OCI-LY1 (cell line): ENCODE measurements around the gene MMS19.

Source experiments
- H2AFZ ChIP-seq: fragments of 200-600 bp; sonication (generic), shearing (Covaris generic); 2 replicates; pipeline ENCODE4 v1.6.0; 2014; ENCODE audit warnings: antibody characterized with exemption, mild to moderate bottlenecking, low read length
- H3F3A ChIP-seq: fragments of 200-600 bp; sonication (generic), shearing (Covaris generic); 2 replicates; pipeline ENCODE4 v1.6.0; 2014; ENCODE audit warnings: mild to moderate bottlenecking, antibody characterized with exemption, low read length, moderate library complexity; ENCODE audit not compliant: insufficient read depth
- H3K27ac ChIP-seq: fragments of 200-600 bp; sonication (generic); 2 replicates; pipeline ENCODE4 v1.5.1; 2014; ENCODE audit warnings: low read length, mixed run types, mild to moderate bottlenecking, low read depth; ENCODE audit not compliant: poor library complexity, severe bottlenecking
- H3K27me3 ChIP-seq: fragments of 200-600 bp; sonication (generic); 2 replicates; pipeline ENCODE4 v1.6.0; 2014; ENCODE audit warnings: antibody characterized with exemption, mild to moderate bottlenecking, low read length, moderate library complexity; ENCODE audit not compliant: insufficient read depth
- H3K36me3 ChIP-seq: fragments of 200-600 bp; sonication (generic); 2 replicates; pipeline ENCODE4 v1.6.1; 2014; ENCODE audit warnings: mild to moderate bottlenecking, antibody characterized with exemption, low read length, moderate library complexity, mixed read lengths; ENCODE audit not compliant: insufficient read depth
- H3K4me1 ChIP-seq: fragments of 200-600 bp; sonication (generic); 2 replicates; pipeline ENCODE4 v1.5.1; 2014; ENCODE audit warnings: mild to moderate bottlenecking, low read length, moderate library complexity; ENCODE audit not compliant: insufficient read depth, severe bottlenecking
- H3K4me2 ChIP-seq: fragments of 200-600 bp; sonication (generic), shearing (Covaris generic); 2 replicates; pipeline ENCODE4 v1.6.1; 2014; ENCODE audit warnings: low read length
- H3K4me3 ChIP-seq: fragments of 200-600 bp; sonication (generic); 2 replicates; pipeline ENCODE4 v1.5.1; 2014; ENCODE audit warnings: low read length, low read depth, mild to moderate bottlenecking, mixed read lengths; ENCODE audit not compliant: poor library complexity, severe bottlenecking
- H3K79me2 ChIP-seq: fragments of 200-600 bp; shearing (Covaris generic); 2 replicates; pipeline ENCODE4 v1.6.1; 2016; ENCODE audit warnings: mixed run types, low read length, mixed read lengths; ENCODE audit not compliant: insufficient read depth
- H3K9ac ChIP-seq: fragments of 200-600 bp; sonication (generic), shearing (Covaris generic); 2 replicates; pipeline ENCODE4 v1.6.1; 2014; ENCODE audit warnings: mild to moderate bottlenecking, low read length, mixed read lengths
- H3K9me2 ChIP-seq: fragments of 200-600 bp; sonication (generic), shearing (Covaris generic); 2 replicates; pipeline ENCODE4 v1.6.1; 2014; ENCODE audit warnings: low read depth, mild to moderate bottlenecking, low read length, mixed read lengths
- H3K9me3 ChIP-seq: fragments of 200-600 bp; shearing (Covaris generic); 2 replicates; pipeline ENCODE4 v1.6.1; 2014; ENCODE audit warnings: low read length, mixed read lengths
- H4K20me1 ChIP-seq: fragments of 200-600 bp; sonication (generic), shearing (Covaris generic); 2 replicates; pipeline ENCODE4 v1.6.0; 2016; ENCODE audit warnings: mild to moderate bottlenecking, low read length; ENCODE audit not compliant: insufficient read depth
- CTCF ChIP-seq: fragments of 200-600 bp; sonication (generic), shearing (Covaris generic); IDR thresholded peaks from 2 replicates; pipeline ENCODE4 v1.5.1; 2017; ENCODE audit warnings: mild to moderate bottlenecking, antibody characterized with exemption, low read length, moderate library complexity, mixed read lengths
- EZH2 ChIP-seq: fragments of 200-600 bp; sonication (generic), shearing (Covaris generic); IDR thresholded peaks from 2 replicates; pipeline ENCODE4 v1.8.0; 2017; ENCODE audit warnings: borderline replicate concordance, mixed run types, mild to moderate bottlenecking, antibody characterized with exemption, low read length, moderate library complexity, mixed read lengths

MMS19 gene

GRCh38 chr10:97546456-97547270 lies 48.4 kb upstream of the MMS19 start:
- no peak overlapping the region for H3K27ac ChIP-seq
- H2AFZ ChIP-seq, result no peak overlapping the region
- H3K9me2 ChIP-seq, result no peaks in the 10 kb centered on the region
- no peaks in the 10 kb centered on the region for H3K4me1 ChIP-seq
- H3K4me3 ChIP-seq, result no peak overlapping the region
- no peak overlapping the region for H3K4me2 ChIP-seq
- no peaks in the 10 kb centered on the region for H3K79me2 ChIP-seq
- no peaks in the 10 kb centered on the region for H3K9me3 ChIP-seq
- no peak for TF ChIP-seq EZH2
- TF ChIP-seq CTCF, result no peak
- no peaks in the 10 kb centered on the region for H3K27me3 ChIP-seq
- H3F3A ChIP-seq, result no peaks in the 10 kb centered on the region
- H3K9ac ChIP-seq, result no peak overlapping the region
- H3K36me3 ChIP-seq, result no peaks in the 10 kb centered on the region
- H4K20me1 ChIP-seq, result no peaks in the 10 kb centered on the region

- H3K4me1 ChIP-seq, result no peaks in the 10 kb centered on the region
Measured at GRCh38 chr10:97543025-97543546, 44.9 kb upstream of the MMS19 start.

GRCh38 chr10:97542169-97543024 lies 44.2 kb upstream of the MMS19 start:
- H2AFZ ChIP-seq, result no peak overlapping the region
- no peak overlapping the region for H3K27ac ChIP-seq
- H3K79me2 ChIP-seq, result no peaks in the 10 kb centered on the region
- H3K4me2 ChIP-seq, result no peak overlapping the region
- no peaks in the 10 kb centered on the region for H3F3A ChIP-seq
- H3K9ac ChIP-seq, result no peak overlapping the region
- no peaks in the 10 kb centered on the region for H4K20me1 ChIP-seq
- no peaks in the 10 kb centered on the region for H3K36me3 ChIP-seq
- no peaks in the 10 kb centered on the region for H3K9me2 ChIP-seq
- no peaks in the 10 kb centered on the region for H3K4me1 ChIP-seq
- H3K9me3 ChIP-seq, result no peaks in the 10 kb centered on the region
- no peak overlapping the region for H3K4me3 ChIP-seq
- TF ChIP-seq CTCF (no peak), EZH2 (no peak)
- no peaks in the 10 kb centered on the region for H3K27me3 ChIP-seq

More at GRCh38 chr10:97543025-97543546, 44.9 kb upstream of the MMS19 start:
- no peak overlapping the region for H3K4me3 ChIP-seq
- H2AFZ ChIP-seq, result no peak overlapping the region
- no peak overlapping the region for H3K27ac ChIP-seq
- H3K27me3 ChIP-seq, result no peaks in the 10 kb centered on the region
- H3K9me2 ChIP-seq, result no peaks in the 10 kb centered on the region
- no peaks in the 10 kb centered on the region for H3K9me3 ChIP-seq
- TF ChIP-seq EZH2 (no peak), CTCF (no peak)
- H3K36me3 ChIP-seq, result no peaks in the 10 kb centered on the region
- H3K79me2 ChIP-seq, result no peaks in the 10 kb centered on the region
- no peaks in the 10 kb centered on the region for H3F3A ChIP-seq
- H3K9ac ChIP-seq, result no peak overlapping the region
- H3K4me2 ChIP-seq, result no peak overlapping the region
- no peaks in the 10 kb centered on the region for H4K20me1 ChIP-seq
